Pons (tissue), 1 donor: ENCODE data around the gene FITM1.

Experiments used
- DNase-seq: peaks from one replicate; pipeline ENCODE4 v3.0.0-alpha.2; 2016; ENCODE audit warnings: low spot score

FITM1 gene

GRCh38 chr14:24130380-24130716 is at the start of gene FITM1:
Gene FITM1 (plus strand): TSS chr14:24130659. CDS start chr14:24131564, 905 bp downstream.
- DNase-seq, result no peak

GRCh38 chr14:24080888-24081738 is 49.3 kb upstream of the FITM1 start:
- DNase-seq, result peak; percentile 63

GRCh38 chr14:24081739-24082211 is 48.7 kb upstream of the FITM1 start:
- DNase-seq, result no peak

GRCh38 chr14:24082411-24083080 is 47.9 kb upstream of the FITM1 start:
- no peak for DNase-seq

- no peak for DNase-seq
These were observed 47.0 kb upstream of the FITM1 start for GRCh38 chr14:24083462-24083861.

- no peak for DNase-seq
These were observed 46.0 kb upstream of the FITM1 start for GRCh38 chr14:24084440-24084839.

GRCh38 chr14:24085215-24085614 is 45.2 kb upstream of the FITM1 start:
- DNase-seq, result no peak

GRCh38 chr14:24086193-24086955 is 44.1 kb upstream of the FITM1 start:
- DNase-seq, result no peak

- DNase-seq, result no peak
These were observed 43.5 kb upstream of the FITM1 start for GRCh38 chr14:24087004-24087403.

GRCh38 chr14:24088095-24088494 is 42.4 kb upstream of the FITM1 start:
- no peak for DNase-seq

GRCh38 chr14:24089890-24090289 is 40.6 kb upstream of the FITM1 start:
- DNase-seq, result no peak

GRCh38 chr14:24092110-24092504 is 38.4 kb upstream of the FITM1 start:
- DNase-seq, result no peak

- no peak for DNase-seq
These were observed 37.8 kb upstream of the FITM1 start for GRCh38 chr14:24092505-24093206.

- DNase-seq, result no peak
These were observed 37.1 kb upstream of the FITM1 start for GRCh38 chr14:24093207-24093900.

- peak; percentile 59 for DNase-seq
These were observed 36.3 kb upstream of the FITM1 start, which contains the start of gene PCK2 for GRCh38 chr14:24093901-24094840. Gene PCK2 (plus strand): TSS chr14:24094311. CDS start chr14:24094406, 95 bp downstream.

GRCh38 chr14:24094841-24095270 is 35.6 kb upstream of the FITM1 start:
- no peak for DNase-seq

GRCh38 chr14:24095271-24096068 is 35.0 kb upstream of the FITM1 start:
- peak; percentile 25 for DNase-seq

- no peak for DNase-seq
These were observed 33.8 kb upstream of the FITM1 start for GRCh38 chr14:24096545-24097181.
